Raji (cell line): ENCODE measurements around the gene WDR53.

Source experiments
- POLR2A ChIP-seq: IDR thresholded peaks from 2 replicates; pipeline ENCODE4 v1.6.1; 2011; ENCODE audit warnings: low read depth, low read length, control low read depth; ENCODE audit not compliant: insufficient read depth

Gene WDR53

GRCh38 chr3:196525141-196525540, 43.2 kb downstream of the WDR53 start:
- TF ChIP-seq POLR2A: no peak

- no peak for TF ChIP-seq POLR2A
Measured at GRCh38 chr3:196524527-196524926, 43.8 kb downstream of the WDR53 start.

- no peak for TF ChIP-seq POLR2A
Measured at GRCh38 chr3:196523841-196524240, 44.5 kb downstream of the WDR53 start.

- TF ChIP-seq POLR2A: no peak
Measured at GRCh38 chr3:196519718-196520082, 48.7 kb downstream of the WDR53 start.

- no peak for TF ChIP-seq POLR2A
Measured at GRCh38 chr3:196518966-196519717, 49.2 kb downstream of the WDR53 start.

- no peak for TF ChIP-seq POLR2A
Measured at GRCh38 chr3:196517919-196518318, 50.4 kb downstream of the WDR53 start.

- TF ChIP-seq POLR2A: no peak
Measured at GRCh38 chr3:196517162-196517800, 51.1 kb downstream of the WDR53 start.

- TF ChIP-seq POLR2A: no peak
Measured at GRCh38 chr3:196514913-196515621, 53.3 kb downstream of the WDR53 start, which contains the start of gene SMCO1. Gene SMCO1 (minus strand): TSS chr3:196515346. CDS start chr3:196515209, 137 bp downstream.

GRCh38 chr3:196514350-196514716, 54.0 kb downstream of the WDR53 start:
- TF ChIP-seq POLR2A: no peak

GRCh38 chr3:196513697-196514349, 54.5 kb downstream of the WDR53 start:
- no peak for TF ChIP-seq POLR2A

- no peak for TF ChIP-seq POLR2A
Measured at GRCh38 chr3:196506687-196507086, 61.7 kb downstream of the WDR53 start.

- TF ChIP-seq POLR2A: no peak
Measured at GRCh38 chr3:196504556-196504955, 63.8 kb downstream of the WDR53 start.
